ENCODE results near the gene OLFML2A. TPM values are rescaled to one million over a fixed set of nuclear protein-coding genes. Genes with fewer than 3 reads are reported as not detected.
"Not testable (repeated sequence)": the region's sequence is repeated elsewhere in the genome, so short reads cannot be mapped to it uniquely, and the experiment has no call there.

OLFML2A gene
- total and polyA plus RNA-seq, 2 of the 13 experiments (the other 11 are each of a cell fraction or from before 2014, with no cell fraction given): 0.01 to 0.02 TPM

DNA sequence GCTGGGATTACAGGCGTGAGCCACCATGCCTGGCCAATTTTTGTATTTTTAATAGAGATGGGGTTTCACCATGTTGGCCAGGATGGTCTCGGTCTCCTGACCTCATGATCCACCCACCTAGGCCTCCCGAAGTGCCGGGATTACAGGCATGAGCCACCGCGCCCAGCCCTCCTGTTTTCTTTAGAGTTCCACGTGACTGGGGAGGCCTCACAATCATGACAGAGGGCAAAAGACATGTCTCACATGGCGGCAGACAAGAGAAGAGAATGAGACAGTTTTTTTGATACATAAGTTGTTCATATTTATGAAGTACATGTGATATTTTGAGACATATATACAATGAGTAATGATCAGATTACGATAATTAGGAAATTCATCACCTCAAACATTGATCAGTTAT, 69.5 kb downstream of the OLFML2A start (continued):
- TF ChIP-seq, protein P1, sequence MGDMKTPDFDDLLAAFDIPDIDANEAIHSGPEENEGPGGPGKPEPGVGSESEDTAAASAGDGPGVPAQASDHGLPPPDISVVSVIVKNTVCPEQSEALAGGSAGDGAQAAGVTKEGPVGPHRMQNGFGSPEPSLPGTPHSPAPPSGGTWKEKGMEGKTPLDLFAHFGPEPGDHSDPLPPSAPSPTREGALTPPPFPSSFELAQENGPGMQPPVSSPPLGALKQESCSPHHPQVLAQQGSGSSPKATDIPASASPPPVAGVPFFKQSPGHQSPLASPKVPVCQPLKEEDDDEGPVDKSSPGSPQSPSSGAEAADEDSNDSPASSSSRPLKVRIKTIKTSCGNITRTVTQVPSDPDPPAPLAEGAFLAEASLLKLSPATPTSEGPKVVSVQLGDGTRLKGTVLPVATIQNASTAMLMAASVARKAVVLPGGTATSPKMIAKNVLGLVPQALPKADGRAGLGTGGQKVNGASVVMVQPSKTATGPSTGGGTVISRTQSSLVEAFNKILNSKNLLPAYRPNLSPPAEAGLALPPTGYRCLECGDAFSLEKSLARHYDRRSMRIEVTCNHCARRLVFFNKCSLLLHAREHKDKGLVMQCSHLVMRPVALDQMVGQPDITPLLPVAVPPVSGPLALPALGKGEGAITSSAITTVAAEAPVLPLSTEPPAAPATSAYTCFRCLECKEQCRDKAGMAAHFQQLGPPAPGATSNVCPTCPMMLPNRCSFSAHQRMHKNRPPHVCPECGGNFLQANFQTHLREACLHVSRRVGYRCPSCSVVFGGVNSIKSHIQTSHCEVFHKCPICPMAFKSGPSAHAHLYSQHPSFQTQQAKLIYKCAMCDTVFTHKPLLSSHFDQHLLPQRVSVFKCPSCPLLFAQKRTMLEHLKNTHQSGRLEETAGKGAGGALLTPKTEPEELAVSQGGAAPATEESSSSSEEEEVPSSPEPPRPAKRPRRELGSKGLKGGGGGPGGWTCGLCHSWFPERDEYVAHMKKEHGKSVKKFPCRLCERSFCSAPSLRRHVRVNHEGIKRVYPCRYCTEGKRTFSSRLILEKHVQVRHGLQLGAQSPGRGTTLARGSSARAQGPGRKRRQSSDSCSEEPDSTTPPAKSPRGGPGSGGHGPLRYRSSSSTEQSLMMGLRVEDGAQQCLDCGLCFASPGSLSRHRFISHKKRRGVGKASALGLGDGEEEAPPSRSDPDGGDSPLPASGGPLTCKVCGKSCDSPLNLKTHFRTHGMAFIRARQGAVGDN (CRISPR knock-in tag; IDR thresholded peaks at IDR 0.05): peak; percentile 36; the same call in 1 of the 2 replicates
- TF ChIP-seq, protein P2, sequence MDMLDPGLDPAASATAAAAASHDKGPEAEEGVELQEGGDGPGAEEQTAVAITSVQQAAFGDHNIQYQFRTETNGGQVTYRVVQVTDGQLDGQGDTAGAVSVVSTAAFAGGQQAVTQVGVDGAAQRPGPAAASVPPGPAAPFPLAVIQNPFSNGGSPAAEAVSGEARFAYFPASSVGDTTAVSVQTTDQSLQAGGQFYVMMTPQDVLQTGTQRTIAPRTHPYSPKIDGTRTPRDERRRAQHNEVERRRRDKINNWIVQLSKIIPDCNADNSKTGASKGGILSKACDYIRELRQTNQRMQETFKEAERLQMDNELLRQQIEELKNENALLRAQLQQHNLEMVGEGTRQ (IDR thresholded peaks at IDR 0.05; ENCODE audit: low read depth, low read length): not testable (repeated sequence)
- TF ChIP-seq, protein P2 (CRISPR knock-in tag; IDR thresholded peaks at IDR 0.05; ENCODE audit: borderline replicate concordance): peak; percentile 52; the same call in 1 of the 2 replicates
- TF ChIP-seq ARNTL (CRISPR knock-in tag; IDR thresholded peaks at IDR 0.05): peak; percentile 50; the same call in 1 of the 2 replicates
- TF ChIP-seq, protein P3, sequence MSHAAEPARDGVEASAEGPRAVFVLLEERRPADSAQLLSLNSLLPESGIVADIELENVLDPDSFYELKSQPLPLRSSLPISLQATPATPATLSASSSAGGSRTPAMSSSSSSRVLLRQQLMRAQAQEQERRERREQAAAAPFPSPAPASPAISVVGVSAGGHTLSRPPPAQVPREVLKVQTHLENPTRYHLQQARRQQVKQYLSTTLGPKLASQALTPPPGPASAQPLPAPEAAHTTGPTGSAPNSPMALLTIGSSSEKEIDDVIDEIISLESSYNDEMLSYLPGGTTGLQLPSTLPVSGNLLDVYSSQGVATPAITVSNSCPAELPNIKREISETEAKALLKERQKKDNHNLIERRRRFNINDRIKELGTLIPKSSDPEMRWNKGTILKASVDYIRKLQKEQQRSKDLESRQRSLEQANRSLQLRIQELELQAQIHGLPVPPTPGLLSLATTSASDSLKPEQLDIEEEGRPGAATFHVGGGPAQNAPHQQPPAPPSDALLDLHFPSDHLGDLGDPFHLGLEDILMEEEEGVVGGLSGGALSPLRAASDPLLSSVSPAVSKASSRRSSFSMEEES (CRISPR knock-in tag; IDR thresholded peaks at IDR 0.05): 0 out of 2 replicates have a peak, but pooled peaks have one; percentile 34

Measured in HepG2 (cell line).